Naive thymus-derived CD8-positive, alpha-beta T cell (primary cell): ENCODE results near the gene ZNF609. TPM values are rescaled to one million over a fixed set of nuclear protein-coding genes. Genes with fewer than 3 reads are reported as not detected.

ENCODE experiments used
- ATAC-seq, 2 donors: fragments of 150-1000 bp; cut with Tn5 transposase in 1 of 2; sonication (Bioruptor Pico), chemical (Tn5 transposase) in 1 of 2; 1 replicate in 1 of 2; 2 replicates in 1 of 2; pipeline ENCODE4 v1.10.0; 2021; ENCODE audit warnings: mild to moderate bottlenecking in 2 of 2, moderate library complexity in 2 of 2
- POLR2A ChIA-PET: fragments of 350-600 bp; sonication (Branson Sonifier 250); formaldehyde crosslinking; loops from one replicate; lab custom pipeline; 2021; ENCODE audit warnings: antibody characterized with exemption; lab: Charles Lee
- DNase-seq, 10 donors: peaks; one replicate each; pipeline versions ENCODE4 v3.0.0 to v3.0.0-alpha.2; 2020 to 2022
- H3K27ac Mint-ChIP-seq, 10 donors: one replicate each; pipeline ENCODE4 v1.8.0; 2020 to 2022; ENCODE audit warnings: mild to moderate bottlenecking in 10 of 10, mixed read lengths in 10 of 10, moderate library complexity in 4 of 10, inconsistent platforms in 1 of 10
- H3K27me3 Mint-ChIP-seq, 5 donors: one replicate each; pipeline ENCODE4 v1.8.0; 2021 to 2022; ENCODE audit warnings: mixed read lengths in 5 of 5
- H3K36me3 Mint-ChIP-seq, 3 donors: one replicate each; pipeline ENCODE4 v1.8.0; 2020 to 2022; ENCODE audit warnings: mixed read lengths in 3 of 3, mild to moderate bottlenecking in 2 of 3, inconsistent platforms in 1 of 3
- H3K4me1 Mint-ChIP-seq, 4 donors: one replicate each; pipeline ENCODE4 v1.8.0; 2021 to 2022; ENCODE audit warnings: mixed read lengths in 4 of 4
- H3K4me3 Mint-ChIP-seq, 10 donors: one replicate each; pipeline ENCODE4 v1.8.0; 2020 to 2022; ENCODE audit warnings: mild to moderate bottlenecking in 10 of 10, mixed read lengths in 10 of 10, moderate library complexity in 6 of 10, inconsistent platforms in 1 of 10
- H3K9me3 Mint-ChIP-seq, 9 donors: one replicate each; pipeline ENCODE4 v1.8.0; 2020 to 2022; ENCODE audit warnings: mixed read lengths in 9 of 9, mild to moderate bottlenecking in 3 of 9, inconsistent platforms in 1 of 9, moderate library complexity in 1 of 9
- polyA plus RNA-seq, 3 donors: library from polyadenylated mRNA; unstranded; fragments of 300-500 nt; fragmentation: Illumina TruSeq; gene quantifications; one replicate each; pipeline ENCODE4 v1.2.3, GENCODE V29; 2021
- total RNA-seq, 8 experiments: library from RNA in 2 of 8; stranded (reverse) in 2 of 8; gene quantifications; one replicate each; pipeline ENCODE4 v1.2.3 and lab custom pipeline; 2021 to 2026

The ZNF609 gene
- total and polyA plus RNA-seq, 5 experiments from 2014 or later: 10.2 to 68.2 (median 23.7) TPM

GRCh38 chr15:64614519-64614918 lies 154.1 kb downstream of the ZNF609 start:
- POLR2A ChIA-PET: interaction anchor here (0.7 to 1.0 kb wide), 3 partner anchors 14 to 1083 kb away, joined by 6 to 10 read pairs (median 8); no protein-coding TSS in a partner anchor
- DNase-seq: no peak
- no peak for ATAC-seq
- Mint-ChIP-seq H3K4me1 (peaks cover 35 to 68% (median 54%) of the 10 kb centered on the region in 4 donors), H3K27me3 (no peaks in the 10 kb centered on the region), H3K9me3 (no peaks in the 10 kb centered on the region), H3K4me3 (no peak overlapping the region), H3K36me3 (no peaks in the 10 kb centered on the region), H3K27ac (peak overlapping the region in 1 of 10 donors; percentile 92)

GRCh38 chr15:64617727-64618126 lies 157.3 kb downstream of the ZNF609 start:
- H3K9me3 Mint-ChIP-seq: no peaks in the 10 kb centered on the region
- no peaks in the 10 kb centered on the region for H3K27me3 Mint-ChIP-seq
- POLR2A ChIA-PET: interaction anchor here (0.5 to 1.5 kb wide), 2 partner anchors 18 to 684 kb away, joined by 4 to 5 read pairs; no protein-coding TSS in a partner anchor
- peaks cover 51 to 74% (median 68%) of the 10 kb centered on the region in 4 donors for H3K4me1 Mint-ChIP-seq
- DNase-seq: no peak
- peak overlapping the region in 4 of 10 donors; percentile 14 to 84 (median 62) for H3K4me3 Mint-ChIP-seq
- no peaks in the 10 kb centered on the region for H3K36me3 Mint-ChIP-seq
- peak overlapping the region in 7 of 10 donors; percentile 11 to 90 (median 73) for H3K27ac Mint-ChIP-seq
- ATAC-seq: no peak

GRCh38 chr15:64618138-64618537 lies 157.8 kb downstream of the ZNF609 start:
- no peak for ATAC-seq
- H3K4me3 Mint-ChIP-seq: peak overlapping the region in 6 of 10 donors; percentile 14 to 84 (median 62)
- POLR2A ChIA-PET: interaction anchor here (0.5 to 1.5 kb wide), 2 partner anchors 18 to 684 kb away, joined by 4 to 5 read pairs; no protein-coding TSS in a partner anchor
- peaks cover 53 to 74% (median 70%) of the 10 kb centered on the region in 4 donors for H3K4me1 Mint-ChIP-seq
- no peaks in the 10 kb centered on the region for H3K36me3 Mint-ChIP-seq
- H3K9me3 Mint-ChIP-seq: no peaks in the 10 kb centered on the region
- H3K27ac Mint-ChIP-seq: peak overlapping the region in 8 of 10 donors; percentile 31 to 90 (median 76)
- H3K27me3 Mint-ChIP-seq: no peaks in the 10 kb centered on the region
- DNase-seq: no peak

GRCh38 chr15:64618540-64618939 lies 158.2 kb downstream of the ZNF609 start:
- H3K36me3 Mint-ChIP-seq: no peaks in the 10 kb centered on the region
- DNase-seq (no peak), ATAC-seq (no peak)
- H3K27ac Mint-ChIP-seq: peak overlapping the region; percentile 17 to 90 (median 74)
- no peaks in the 10 kb centered on the region for H3K27me3 Mint-ChIP-seq
- no peaks in the 10 kb centered on the region for H3K9me3 Mint-ChIP-seq
- H3K4me1 Mint-ChIP-seq: peaks cover 56 to 77% (median 74%) of the 10 kb centered on the region in 4 donors
- POLR2A ChIA-PET: interaction anchor here (0.7 to 1.5 kb wide), 3 partner anchors 10 to 17 kb away, joined by 3 to 4 read pairs (median 3); no protein-coding TSS in a partner anchor
- H3K4me3 Mint-ChIP-seq: peak overlapping the region in 7 of 10 donors; percentile 38 to 84 (median 48)

- POLR2A ChIA-PET: interaction anchor here (0.5 to 0.9 kb wide), 3 partner anchors 110 to 186 kb away, joined by 3 read pairs; no protein-coding TSS in a partner anchor
- Mint-ChIP-seq H3K4me1 (peaks cover 59 to 90% (median 87%) of the 10 kb centered on the region in 4 donors), H3K27me3 (no peaks in the 10 kb centered on the region), H3K36me3 (no peaks in the 10 kb centered on the region), H3K9me3 (no peaks in the 10 kb centered on the region), H3K4me3 (peak overlapping the region; percentile 16 to 84 (median 62)), H3K27ac (peak overlapping the region; percentile 63 to 92 (median 89))
- ATAC-seq (no peak), DNase-seq (no peak)
Observed at GRCh38 chr15:64619880-64620839, 159.8 kb downstream of the ZNF609 start.

GRCh38 chr15:64621056-64621455 lies 160.7 kb downstream of the ZNF609 start:
- ATAC-seq (no peak), DNase-seq (no peak)
- Mint-ChIP-seq H3K36me3 (no peaks in the 10 kb centered on the region), H3K27ac (peak overlapping the region; percentile 73 to 94 (median 90)), H3K4me3 (peak overlapping the region in 8 of 10 donors; percentile 52 to 84 (median 72)), H3K4me1 (peaks cover 53 to 88% (median 85%) of the 10 kb centered on the region in 4 donors), H3K9me3 (no peaks in the 10 kb centered on the region), H3K27me3 (no peaks in the 10 kb centered on the region)
- POLR2A ChIA-PET: no interaction called here

- DNase-seq (peak in 9 of 10 donors; percentile 26 to 79 (median 57)), ATAC-seq (peak; percentile 74 to 86)
- Mint-ChIP-seq H3K27me3 (no peaks in the 10 kb centered on the region), H3K36me3 (no peaks in the 10 kb centered on the region), H3K27ac (peak overlapping the region; percentile 78 to 97 (median 90)), H3K9me3 (no peaks in the 10 kb centered on the region), H3K4me1 (peaks cover 55 to 97% (median 95%) of the 10 kb centered on the region in 4 donors), H3K4me3 (peak overlapping the region; percentile 64 to 86 (median 76))
- POLR2A ChIA-PET: interaction anchor here (0.5 to 1.8 kb wide), 5 partner anchors 10 to 22 kb away, joined by 3 to 12 read pairs (median 3); no protein-coding TSS in a partner anchor
Observed at GRCh38 chr15:64622410-64623260, 162.3 kb downstream of the ZNF609 start.

GRCh38 chr15:64623347-64623996 lies 163.1 kb downstream of the ZNF609 start:
- Mint-ChIP-seq H3K36me3 (no peaks in the 10 kb centered on the region), H3K4me1 (peaks cover 50 to 92% (median 90%) of the 10 kb centered on the region in 4 donors), H3K27ac (peak overlapping the region; percentile 76 to 97 (median 90)), H3K4me3 (peak overlapping the region; percentile 64 to 86 (median 76)), H3K27me3 (no peaks in the 10 kb centered on the region), H3K9me3 (no peaks in the 10 kb centered on the region)
- POLR2A ChIA-PET: interaction anchor here (0.6 to 1.8 kb wide), 5 partner anchors 11 to 22 kb away, joined by 3 to 12 read pairs (median 3); no protein-coding TSS in a partner anchor
- DNase-seq (no peak), ATAC-seq (no peak)

GRCh38 chr15:64624242-64624641 lies 163.9 kb downstream of the ZNF609 start:
- ATAC-seq: peak; percentile 26 to 27
- POLR2A ChIA-PET: interaction anchor here (0.6 to 1.5 kb wide), 3 partner anchors 19 to 30 kb away, joined by 3 to 4 read pairs (median 3); no protein-coding TSS in a partner anchor
- peak in 2 of 10 donors; percentile 31 to 48 for DNase-seq

GRCh38 chr15:64629063-64629462 lies 168.7 kb downstream of the ZNF609 start:
- H3K9me3 Mint-ChIP-seq: no peaks in the 10 kb centered on the region
- peak overlapping the region in 7 of 10 donors; percentile 0 to 71 (median 33) for H3K4me3 Mint-ChIP-seq
- ATAC-seq (no peak), DNase-seq (no peak)
- peaks cover 21 to 82% (median 76%) of the 10 kb centered on the region in 4 donors for H3K4me1 Mint-ChIP-seq
- POLR2A ChIA-PET: interaction anchor here (0.7 to 1.8 kb wide), 4 partner anchors 9 to 39 kb away, joined by 3 to 5 read pairs (median 4); no protein-coding TSS in a partner anchor
- H3K36me3 Mint-ChIP-seq: peaks cover 0 to 20% (median 13%) of the 10 kb centered on the region in 3 donors
- no peaks in the 10 kb centered on the region for H3K27me3 Mint-ChIP-seq
- H3K27ac Mint-ChIP-seq: peak overlapping the region; percentile 41 to 94 (median 85)

More at GRCh38 chr15:64624242-64624641, 163.9 kb downstream of the ZNF609 start:
- peaks cover 48 to 90% (median 89%) of the 10 kb centered on the region in 4 donors for H3K4me1 Mint-ChIP-seq
- H3K36me3 Mint-ChIP-seq: peaks cover 0 to 4% (median 2%) of the 10 kb centered on the region in 3 donors
- peak overlapping the region; percentile 59 to 86 (median 72) for H3K4me3 Mint-ChIP-seq
- H3K9me3 Mint-ChIP-seq: no peaks in the 10 kb centered on the region
- H3K27me3 Mint-ChIP-seq: no peaks in the 10 kb centered on the region
- H3K27ac Mint-ChIP-seq: peak overlapping the region; percentile 76 to 97 (median 90)
